DMS79 (cell line): ENCODE data around the gene CIAO2B.
"Not testable (repeated sequence)": the region's sequence is repeated elsewhere in the genome, so short reads cannot be mapped to it uniquely, and the experiment has no call there.

ENCODE experiments used
- DNase-seq: peaks from one replicate; lab custom pipeline; 2025; lab: John Stamatoyannopoulos, UW

Gene CIAO2B

GRCh38 chr16:66934138-66934838, at the start of gene CIAO2B:
CIAO2B (minus strand) TSS chr16:66934402; CDS start chr16:66934364, 38 bp downstream.
- DNase-seq, result no peak

GRCh38 chr16:66983033-66983432, 48.8 kb upstream of the CIAO2B start:
- DNase-seq, result no peak

- no peak for DNase-seq
Measured at GRCh38 chr16:66979011-66979717, 45.0 kb upstream of the CIAO2B start.

GRCh38 chr16:66977341-66978113, 43.3 kb upstream of the CIAO2B start:
- no peak for DNase-seq

- no peak for DNase-seq
Measured at GRCh38 chr16:66976746-66977145, 42.5 kb upstream of the CIAO2B start.

GRCh38 chr16:66975302-66975893, 41.2 kb upstream of the CIAO2B start:
- no peak for DNase-seq

GRCh38 chr16:66974932-66975246, 40.7 kb upstream of the CIAO2B start:
- DNase-seq, result not testable (repeated sequence)

- not testable (repeated sequence) for DNase-seq
Measured at GRCh38 chr16:66974156-66974931, 40.1 kb upstream of the CIAO2B start.

- DNase-seq, result no peak
Measured at GRCh38 chr16:66973716-66974115, 39.5 kb upstream of the CIAO2B start.

- no peak for DNase-seq
Measured at GRCh38 chr16:66972983-66973382, 38.8 kb upstream of the CIAO2B start.

- no peak for DNase-seq
Measured at GRCh38 chr16:66970775-66971720, 36.8 kb upstream of the CIAO2B start.

- DNase-seq, result no peak
Measured at GRCh38 chr16:66968847-66969246, 34.6 kb upstream of the CIAO2B start.

GRCh38 chr16:66964049-66964448, 29.8 kb upstream of the CIAO2B start:
- DNase-seq, result no peak

GRCh38 chr16:66961914-66962313, 27.7 kb upstream of the CIAO2B start:
- no peak for DNase-seq

GRCh38 chr16:66961065-66961744, 27.0 kb upstream of the CIAO2B start, which contains the start of gene CES3:
CES3 (plus strand) TSS chr16:66961266; CDS start chr16:66961308, 42 bp downstream.
- no peak for DNase-seq

- no peak for DNase-seq
Measured at GRCh38 chr16:66960270-66960669, 26.1 kb upstream of the CIAO2B start.

GRCh38 chr16:66959704-66960161, 25.5 kb upstream of the CIAO2B start:
- DNase-seq, result no peak

GRCh38 chr16:66958857-66959703, 24.9 kb upstream of the CIAO2B start:
- no peak for DNase-seq

- DNase-seq, result not testable (repeated sequence)
Measured at GRCh38 chr16:66956154-66956457, 21.9 kb upstream of the CIAO2B start.
